ENCODE data around the gene TRIB2.

TRIB2 gene

GRCh38 chr2:12685145-12685544 lies 31.6 kb upstream of the TRIB2 start:
- TF ChIP-seq CTCF (IDR thresholded peaks at IDR 0.05; ENCODE audit: insufficient read depth, missing control alignments): no peak
- DNase-seq (ENCODE audit: insufficient read length, low spot score): no peak
- no peak for FAIRE-seq

- TF ChIP-seq CTCF (IDR thresholded peaks at IDR 0.05; ENCODE audit: insufficient read depth, missing control alignments): no peak
- DNase-seq (ENCODE audit: insufficient read length, low spot score) (no peak), FAIRE-seq (no peak)
Measured at GRCh38 chr2:12685956-12686355, 30.8 kb upstream of the TRIB2 start.

- FAIRE-seq (no peak), DNase-seq (ENCODE audit: insufficient read length, low spot score) (no peak)
- TF ChIP-seq CTCF (IDR thresholded peaks at IDR 0.05; ENCODE audit: insufficient read depth, missing control alignments): no peak
Measured at GRCh38 chr2:12686708-12687283, 29.9 kb upstream of the TRIB2 start.

- no peak for DNase-seq (ENCODE audit: insufficient read length, low spot score)
- FAIRE-seq: no peak
- no peak for TF ChIP-seq CTCF (IDR thresholded peaks at IDR 0.05; ENCODE audit: insufficient read depth, missing control alignments)
Measured at GRCh38 chr2:12688091-12688490, 28.6 kb upstream of the TRIB2 start.

GRCh38 chr2:12688893-12689292 lies 27.8 kb upstream of the TRIB2 start:
- no peak for FAIRE-seq
- no peak for TF ChIP-seq CTCF (IDR thresholded peaks at IDR 0.05; ENCODE audit: insufficient read depth, missing control alignments)
- DNase-seq (ENCODE audit: insufficient read length, low spot score): no peak

- no peak for TF ChIP-seq CTCF (IDR thresholded peaks at IDR 0.05; ENCODE audit: insufficient read depth, missing control alignments)
- no peak for FAIRE-seq
- DNase-seq (ENCODE audit: insufficient read length, low spot score): no peak
Measured at GRCh38 chr2:12693509-12693908, 23.2 kb upstream of the TRIB2 start.

- FAIRE-seq (no peak), DNase-seq (ENCODE audit: insufficient read length, low spot score) (no peak)
- TF ChIP-seq CTCF (IDR thresholded peaks at IDR 0.05; ENCODE audit: insufficient read depth, missing control alignments): no peak
Measured at GRCh38 chr2:12694990-12695774, 21.6 kb upstream of the TRIB2 start.
